K562 (cell line): Measurements from ENCODE around the gene S100A1. TPM values are rescaled to one million over a fixed set of nuclear protein-coding genes. Genes with fewer than 3 reads are reported as not detected.

ENCODE experiments used
- ARID2 ChIP-seq: fragments of 450-650 bp; IDR thresholded peaks from 2 replicates; pipeline ENCODE4 v1.6.1; 2017; ENCODE audit warnings: antibody characterized with exemption, mild to moderate bottlenecking
- BMI1 ChIP-seq: fragments of 150-350 bp; IDR thresholded peaks from 2 replicates; pipeline ENCODE4 v1.6.1; 2014; ENCODE audit warnings: low read length
- CBFA2T3 ChIP-seq: fragments of 450-650 bp; IDR thresholded peaks from 2 replicates; pipeline ENCODE4 v1.6.1; 2017
- CBX5 ChIP-seq: IDR thresholded peaks from 2 replicates; pipeline ENCODE4 v1.6.1; 2014; ENCODE audit warnings: low read depth, borderline replicate concordance
- CHD4 ChIP-seq: fragments of 200-600 bp; sonication (generic); IDR thresholded peaks from 3 replicates; pipeline ENCODE4 v1.6.1; 2012; ENCODE audit warnings: low read depth, mild to moderate bottlenecking, mixed read lengths, low read length, inconsistent platforms; ENCODE audit not compliant: insufficient read depth, insufficient replicate concordance, poor library complexity, severe bottlenecking
- ETV6 ChIP-seq, 3 experiments: fragments of 150-350 bp in 1 of 3; sonication (generic) in 1 of 3; formaldehyde crosslinking in 1 of 3; IDR thresholded peaks; 2 replicates each; pipeline versions ENCODE4 v1.6.1 to v1.8.0; 2014 to 2022; ENCODE audit warnings: borderline replicate concordance in 2 of 3, low read depth in 2 of 3, antibody characterized with exemption in 1 of 3, low read length in 1 of 3, mild to moderate bottlenecking in 1 of 3, missing genetic modification reagents in 1 of 3
- GATAD2B ChIP-seq: fragments of 450-650 bp; IDR thresholded peaks from 2 replicates; pipeline ENCODE4 v1.6.1; 2017; ENCODE audit warnings: mild to moderate bottlenecking, borderline replicate concordance
- KLF1 ChIP-seq: fragments of 450-650 bp; IDR thresholded peaks from 2 replicates; pipeline ENCODE4 v1.6.1; 2016; ENCODE audit warnings: missing genetic modification characterization, missing compliant biosample characterization
- POLR2G ChIP-seq: fragments of 200-400 bp; formaldehyde crosslinking; IDR thresholded peaks from 2 replicates; pipeline ENCODE4 v1.6.1; 2017; ENCODE audit warnings: low read depth, mild to moderate bottlenecking, antibody characterized with exemption, low read length, moderate library complexity
- RFX7 ChIP-seq: fragments of 250-450 bp; sonication (Bioruptor Pico); IDR thresholded peaks from 2 replicates; pipeline ENCODE4 v1.5.1; 2021; ENCODE audit warnings: mild to moderate bottlenecking
- SAFB2 ChIP-seq: fragments of 200-400 bp; formaldehyde crosslinking; IDR thresholded peaks from 2 replicates; pipeline ENCODE4 v1.6.1; 2018; ENCODE audit warnings: borderline replicate concordance, low read length, low read depth, moderate library complexity; ENCODE audit not compliant: severe bottlenecking
- SMARCB1 ChIP-seq: IDR thresholded peaks from 2 replicates; pipeline ENCODE4 v1.6.1; 2011; ENCODE audit warnings: improper control_type of control experiment, low read depth; ENCODE audit not compliant: insufficient read length
- SRSF1 ChIP-seq: fragments of 200-400 bp; formaldehyde crosslinking; IDR thresholded peaks from 2 replicates; pipeline ENCODE4 v1.6.1; 2017; ENCODE audit warnings: mild to moderate bottlenecking, low read depth, low read length, moderate library complexity
- STAT5B ChIP-seq: fragments of 250-450 bp; sonication (Bioruptor Pico); IDR thresholded peaks from 2 replicates; pipeline ENCODE4 v1.8.0; 2021; ENCODE audit warnings: mild to moderate bottlenecking, inconsistent platforms
- ZNF184 ChIP-seq: sonication (generic); formaldehyde crosslinking; IDR thresholded peaks from 2 replicates; pipeline ENCODE4 v1.5.0; 2020; ENCODE audit warnings: missing genetic modification reagents
- ZNF224 ChIP-seq: sonication (generic); formaldehyde crosslinking; IDR thresholded peaks from 2 replicates; pipeline ENCODE4 v1.8.0; 2022; ENCODE audit warnings: mild to moderate bottlenecking, missing genetic modification reagents
- ZNF23 ChIP-seq: fragments of 250-450 bp; sonication (Bioruptor Pico); IDR thresholded peaks from 2 replicates; pipeline ENCODE4 v1.4.0; 2020; ENCODE audit warnings: mild to moderate bottlenecking
- ZNF24 ChIP-seq: fragments of 450-650 bp; IDR thresholded peaks from 2 replicates; pipeline ENCODE4 v1.6.1; 2016
- ZNF274 ChIP-seq: IDR thresholded peaks from 2 replicates; pipeline ENCODE4 v1.6.1; 2011; ENCODE audit warnings: low read depth, mild to moderate bottlenecking, low read length, moderate library complexity, borderline replicate concordance
- ZNF282 ChIP-seq: sonication (generic); formaldehyde crosslinking; IDR thresholded peaks from 2 replicates; pipeline ENCODE4 v1.8.1; 2023; ENCODE audit warnings: missing genetic modification reagents
- ZNF583 ChIP-seq: fragments of 250-450 bp; sonication (Bioruptor Pico); IDR thresholded peaks from 2 replicates; pipeline ENCODE4 v1.4.0; 2020
- ZNF717 ChIP-seq: fragments of 250-450 bp; sonication (Bioruptor Pico); IDR thresholded peaks from 2 replicates; pipeline ENCODE4 v1.5.0; 2021
- polyA plus RNA-seq, 8 experiments: library from polyadenylated mRNA; depleted of rRNA in 4 of 8; stranded (reverse) in 5 of 8; unstranded in 3 of 8; fragments of >200 nt; fragmentation: Nextera tagmentation in 2 of 8; fragmentation: Illumina TruSeq in 1 of 8; extraction: Ambion mirVana in 2 of 8; extraction: Trizol in 1 of 8; gene quantifications; 2 replicates each; pipeline versions ENCODE4 v1.2.1 to v1.2.3, GENCODE V29; 2011 to 2014; ENCODE audit warnings: inconsistent platforms in 1 of 8, missing spikeins in 1 of 8
- total RNA-seq, 7 experiments: library from RNA; depleted of rRNA in 6 of 7; stranded (reverse); fragments of >200 nt in 6 of 7; fragmentation: Illumina TruSeq in 2 of 7; extraction: Trizol in 2 of 7; gene quantifications; 2 replicates each; pipeline versions ENCODE4 v1.2.1 to v1.2.3, GENCODE V29; 2011 to 2021; ENCODE audit warnings: low replicate concordance in 1 of 7
- TF ChIP-seq, protein P1 (sequence below), 2 experiments: fragments of 450-650 bp; IDR thresholded peaks; 2 replicates each; pipeline ENCODE4 v1.6.1; 2016
- TF ChIP-seq, protein P2 (sequence below): fragments of 250-450 bp; sonication (Bioruptor Pico); IDR thresholded peaks from 2 replicates; pipeline ENCODE4 v1.5.0; 2020; ENCODE audit warnings: mild to moderate bottlenecking, borderline replicate concordance
- TF ChIP-seq, protein P3 (sequence below): fragments of 250-450 bp; sonication (Bioruptor Pico); IDR thresholded peaks from 2 replicates; pipeline ENCODE4 v1.5.0; 2020; ENCODE audit warnings: mild to moderate bottlenecking

Gene S100A1
- total and polyA plus RNA-seq, 9 of the 15 experiments (the other 6 are each of a cell fraction or from before 2014, with no cell fraction given) = 0.44 to 30.1 (median 12.7) TPM

DNA sequence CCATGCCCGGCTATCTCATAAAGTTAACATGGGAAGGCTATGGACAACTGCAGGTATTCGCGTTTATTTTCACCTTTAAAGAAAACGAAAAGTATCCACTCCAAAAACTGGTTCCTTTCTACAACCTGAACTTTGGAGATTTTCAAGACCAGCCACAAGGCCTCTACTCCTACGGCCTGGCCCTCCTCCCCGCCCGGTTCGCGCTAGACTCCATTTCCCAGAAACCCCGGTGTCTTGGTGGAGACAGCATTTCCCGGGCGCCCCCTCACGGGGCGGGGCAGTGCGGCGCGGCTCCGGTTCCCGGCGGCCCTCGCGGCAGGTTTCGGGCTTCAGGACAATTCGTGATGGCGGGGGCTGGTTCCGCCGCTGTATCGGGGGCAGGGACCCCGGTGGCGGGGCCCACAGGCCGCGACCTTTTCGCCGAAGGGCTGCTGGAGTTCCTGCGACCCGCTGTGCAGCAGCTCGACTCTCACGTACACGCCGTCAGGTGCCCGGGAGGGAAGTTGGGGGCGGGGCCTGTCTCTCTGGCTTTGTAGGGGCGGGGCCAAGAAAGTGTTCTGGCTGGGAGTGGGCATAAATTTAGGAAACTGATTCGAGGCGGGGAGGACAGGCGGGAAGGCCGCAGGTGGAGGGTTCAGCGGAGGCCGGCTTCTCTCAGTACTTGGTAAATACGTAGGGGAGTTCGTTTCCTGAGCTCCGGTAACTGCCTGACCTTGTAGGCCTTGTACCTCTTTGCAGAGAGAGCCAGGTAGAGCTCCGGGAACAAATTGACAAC lies 30.4 kb downstream of the S100A1 start, which contains the start of gene SNAPIN (continued):
- TF ChIP-seq SRSF1 (no peak), ETV6 (IDR thresholded peaks at IDR 0.05; ENCODE audit: borderline replicate concordance in 1 of 2, low read depth in 2 of 2, low read length in 1 of 2) (0 out of 4 replicates have a peak, but pooled peaks of 1 of the 2 experiments have one; percentile 16), ETV6 (CRISPR knock-in tag; IDR thresholded peaks at IDR 0.05; ENCODE audit: borderline replicate concordance) (no peak), SAFB2 (no peak), ARID2 (no peak), ZNF224 (CRISPR knock-in tag) (no peak), CBX5 (no peak), STAT5B (CRISPR knock-in tag) (no peak), ZNF274 (no peak), CBFA2T3 (0 out of 2 replicates have a peak, but pooled peaks have one; percentile 15), BMI1 (no peak), ZNF282 (CRISPR knock-in tag) (no peak), RFX7 (CRISPR knock-in tag) (no peak), KLF1 (tag) (no peak), CHD4 (no peak), ZNF23 (no peak), ZNF24 (no peak), POLR2G (peak; percentile 96), ZNF583 (CRISPR knock-in tag) (no peak), ZNF184 (no peak), GATAD2B (0 out of 2 replicates have a peak, but pooled peaks have one; percentile 23), ZNF717 (CRISPR knock-in tag) (no peak), SMARCB1 (no peak)
- TF ChIP-seq, protein P1, sequence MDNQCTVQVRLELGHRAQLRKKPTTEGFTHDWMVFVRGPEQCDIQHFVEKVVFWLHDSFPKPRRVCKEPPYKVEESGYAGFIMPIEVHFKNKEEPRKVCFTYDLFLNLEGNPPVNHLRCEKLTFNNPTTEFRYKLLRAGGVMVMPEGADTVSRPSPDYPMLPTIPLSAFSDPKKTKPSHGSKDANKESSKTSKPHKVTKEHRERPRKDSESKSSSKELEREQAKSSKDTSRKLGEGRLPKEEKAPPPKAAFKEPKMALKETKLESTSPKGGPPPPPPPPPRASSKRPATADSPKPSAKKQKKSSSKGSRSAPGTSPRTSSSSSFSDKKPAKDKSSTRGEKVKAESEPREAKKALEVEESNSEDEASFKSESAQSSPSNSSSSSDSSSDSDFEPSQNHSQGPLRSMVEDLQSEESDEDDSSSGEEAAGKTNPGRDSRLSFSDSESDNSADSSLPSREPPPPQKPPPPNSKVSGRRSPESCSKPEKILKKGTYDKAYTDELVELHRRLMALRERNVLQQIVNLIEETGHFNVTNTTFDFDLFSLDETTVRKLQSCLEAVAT (IDR thresholded peaks at IDR 0.05) = no peak
- TF ChIP-seq, protein P2, sequence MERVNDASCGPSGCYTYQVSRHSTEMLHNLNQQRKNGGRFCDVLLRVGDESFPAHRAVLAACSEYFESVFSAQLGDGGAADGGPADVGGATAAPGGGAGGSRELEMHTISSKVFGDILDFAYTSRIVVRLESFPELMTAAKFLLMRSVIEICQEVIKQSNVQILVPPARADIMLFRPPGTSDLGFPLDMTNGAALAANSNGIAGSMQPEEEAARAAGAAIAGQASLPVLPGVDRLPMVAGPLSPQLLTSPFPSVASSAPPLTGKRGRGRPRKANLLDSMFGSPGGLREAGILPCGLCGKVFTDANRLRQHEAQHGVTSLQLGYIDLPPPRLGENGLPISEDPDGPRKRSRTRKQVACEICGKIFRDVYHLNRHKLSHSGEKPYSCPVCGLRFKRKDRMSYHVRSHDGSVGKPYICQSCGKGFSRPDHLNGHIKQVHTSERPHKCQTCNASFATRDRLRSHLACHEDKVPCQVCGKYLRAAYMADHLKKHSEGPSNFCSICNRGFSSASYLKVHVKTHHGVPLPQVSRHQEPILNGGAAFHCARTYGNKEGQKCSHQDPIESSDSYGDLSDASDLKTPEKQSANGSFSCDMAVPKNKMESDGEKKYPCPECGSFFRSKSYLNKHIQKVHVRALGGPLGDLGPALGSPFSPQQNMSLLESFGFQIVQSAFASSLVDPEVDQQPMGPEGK (CRISPR knock-in tag) = no peak
- TF ChIP-seq, protein P3, sequence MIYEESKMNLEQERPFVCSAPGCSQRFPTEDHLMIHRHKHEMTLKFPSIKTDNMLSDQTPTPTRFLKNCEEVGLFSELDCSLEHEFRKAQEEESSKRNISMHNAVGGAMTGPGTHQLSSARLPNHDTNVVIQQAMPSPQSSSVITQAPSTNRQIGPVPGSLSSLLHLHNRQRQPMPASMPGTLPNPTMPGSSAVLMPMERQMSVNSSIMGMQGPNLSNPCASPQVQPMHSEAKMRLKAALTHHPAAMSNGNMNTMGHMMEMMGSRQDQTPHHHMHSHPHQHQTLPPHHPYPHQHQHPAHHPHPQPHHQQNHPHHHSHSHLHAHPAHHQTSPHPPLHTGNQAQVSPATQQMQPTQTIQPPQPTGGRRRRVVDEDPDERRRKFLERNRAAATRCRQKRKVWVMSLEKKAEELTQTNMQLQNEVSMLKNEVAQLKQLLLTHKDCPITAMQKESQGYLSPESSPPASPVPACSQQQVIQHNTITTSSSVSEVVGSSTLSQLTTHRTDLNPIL (CRISPR knock-in tag) = no peak
